HEK293 (cell line): Measurements from ENCODE around the gene PSMC1.

Experiments used
- CTCF ChIP-seq: fragments of 450-650 bp; formaldehyde crosslinking; IDR thresholded peaks from 2 replicates; pipeline ENCODE4 v1.5.1; 2016; ENCODE audit warnings: missing biosample characterization, missing genetic modification characterization
- MYNN ChIP-seq: fragments of 450-650 bp; formaldehyde crosslinking; IDR thresholded peaks from 2 replicates; pipeline ENCODE4 v1.5.1; 2016; ENCODE audit warnings: missing biosample characterization, missing genetic modification characterization, borderline replicate concordance
- PBX3 ChIP-seq: sonication (generic); formaldehyde crosslinking; IDR thresholded peaks from 2 replicates; pipeline ENCODE4 v1.8.1; 2022; ENCODE audit warnings: mild to moderate bottlenecking, moderate library complexity, missing genetic modification reagents
- REPIN1 ChIP-seq: fragments of 450-650 bp; formaldehyde crosslinking; IDR thresholded peaks from 2 replicates; pipeline ENCODE4 v1.5.1; 2017; ENCODE audit warnings: missing biosample characterization, missing genetic modification characterization, low read depth
- SALL2 ChIP-seq: fragments of 450-650 bp; formaldehyde crosslinking; IDR thresholded peaks from 2 replicates; pipeline ENCODE4 v1.5.0; 2017; ENCODE audit warnings: missing biosample characterization, mild to moderate bottlenecking, missing genetic modification characterization, borderline replicate concordance
- SP7 ChIP-seq: fragments of 450-650 bp; formaldehyde crosslinking; IDR thresholded peaks from 2 replicates; pipeline ENCODE4 v1.5.1; 2016; ENCODE audit warnings: missing biosample characterization, missing genetic modification characterization
- ZNF184 ChIP-seq: fragments of 450-650 bp; IDR thresholded peaks from 2 replicates; pipeline ENCODE4 v1.5.1; 2018; ENCODE audit warnings: missing biosample characterization, mild to moderate bottlenecking, missing genetic modification characterization
- ZNF37A ChIP-seq: fragments of 450-650 bp; IDR thresholded peaks from 2 replicates; pipeline ENCODE4 v1.5.1; 2018; ENCODE audit warnings: missing biosample characterization, missing genetic modification characterization
- ZNF394 ChIP-seq: fragments of 450-650 bp; formaldehyde crosslinking; IDR thresholded peaks from 2 replicates; pipeline ENCODE4 v1.5.1; 2016; ENCODE audit warnings: missing biosample characterization, missing genetic modification characterization, mild to moderate bottlenecking, moderate library complexity, borderline replicate concordance
- ZNF423 ChIP-seq: fragments of 450-650 bp; formaldehyde crosslinking; IDR thresholded peaks from 2 replicates; pipeline ENCODE4 v1.5.1; 2016; ENCODE audit warnings: missing biosample characterization, missing genetic modification characterization
- ZNF677 ChIP-seq: fragments of 450-650 bp; IDR thresholded peaks from 2 replicates; pipeline ENCODE4 v1.5.0; 2018; ENCODE audit warnings: missing biosample characterization, mild to moderate bottlenecking, missing genetic modification characterization, moderate library complexity
- ZSCAN5A ChIP-seq: fragments of 450-650 bp; formaldehyde crosslinking; IDR thresholded peaks from 2 replicates; pipeline ENCODE4 v1.5.1; 2016; ENCODE audit warnings: missing biosample characterization, missing genetic modification characterization

- TF ChIP-seq ZNF423 (tag by site-specific recombination): no peak
- no peak for TF ChIP-seq SP7 (tag by site-specific recombination)
- no peak for TF ChIP-seq ZNF37A
- TF ChIP-seq SALL2 (tag by site-specific recombination): no peak
- no peak for TF ChIP-seq ZNF394
- no peak for TF ChIP-seq REPIN1
- no peak for TF ChIP-seq PBX3
- no peak for TF ChIP-seq CTCF
- TF ChIP-seq ZNF677 (tag by site-specific recombination): no peak
- TF ChIP-seq MYNN (tag by site-specific recombination): no peak
- no peak for TF ChIP-seq ZNF184 (tag by site-specific recombination)
- no peak for TF ChIP-seq ZSCAN5A (tag by site-specific recombination)
Measured at GRCh38 chr14:90317286-90317685, 60.9 kb downstream of the PSMC1 start.
